AG10803 (cell line): ENCODE results near the gene GNG13.

Experiments
- DNase-seq: peaks from one replicate; pipeline ENCODE4 v3.0.0; 2010; ENCODE audit warnings: low read depth
- H3K4me3 ChIP-seq: 2 replicates; pipeline ENCODE4 v1.5.1; 2011; ENCODE audit warnings: mild to moderate bottlenecking, low read length, control low read depth
- CTCF ChIP-seq: conservative IDR thresholded peaks from 2 replicates; pipeline ENCODE4 v1.5.1; 2011; ENCODE audit warnings: mild to moderate bottlenecking, low read length, control low read depth, inconsistent platforms

The GNG13 gene

GRCh38 chr16:797686-798085 is 2.8 kb downstream of the GNG13 start:
- DNase-seq, result no peak
- H3K4me3 ChIP-seq, result no peak overlapping the region
- no peak for TF ChIP-seq CTCF

- no peak for DNase-seq
- no peak for TF ChIP-seq CTCF
- no peak overlapping the region for H3K4me3 ChIP-seq
Observed at GRCh38 chr16:797120-797420, 3.5 kb downstream of the GNG13 start.

GRCh38 chr16:796296-797119 is 4.0 kb downstream of the GNG13 start:
- no peak for TF ChIP-seq CTCF
- H3K4me3 ChIP-seq, result no peak overlapping the region
- DNase-seq, result no peak

- DNase-seq, result no peak
- TF ChIP-seq CTCF, result no peak
Observed at GRCh38 chr16:795580-796229, 4.8 kb downstream of the GNG13 start.

GRCh38 chr16:794853-795466 is 5.6 kb downstream of the GNG13 start:
- DNase-seq, result no peak
- no peak for TF ChIP-seq CTCF

More at GRCh38 chr16:795580-796229, 4.8 kb downstream of the GNG13 start:
- no peak overlapping the region for H3K4me3 ChIP-seq

GRCh38 chr16:794091-794822 is 6.3 kb downstream of the GNG13 start:
- no peak overlapping the region for H3K4me3 ChIP-seq
- DNase-seq, result no peak
- TF ChIP-seq CTCF, result no peak

More at GRCh38 chr16:794853-795466, 5.6 kb downstream of the GNG13 start:
- H3K4me3 ChIP-seq, result no peak overlapping the region
